ENCODE data around the gene PLEKHS1.
"Not testable (repeated sequence)": the region's sequence is repeated elsewhere in the genome, so short reads cannot be mapped to it uniquely, and the experiment has no call there.

The PLEKHS1 gene

DNA sequence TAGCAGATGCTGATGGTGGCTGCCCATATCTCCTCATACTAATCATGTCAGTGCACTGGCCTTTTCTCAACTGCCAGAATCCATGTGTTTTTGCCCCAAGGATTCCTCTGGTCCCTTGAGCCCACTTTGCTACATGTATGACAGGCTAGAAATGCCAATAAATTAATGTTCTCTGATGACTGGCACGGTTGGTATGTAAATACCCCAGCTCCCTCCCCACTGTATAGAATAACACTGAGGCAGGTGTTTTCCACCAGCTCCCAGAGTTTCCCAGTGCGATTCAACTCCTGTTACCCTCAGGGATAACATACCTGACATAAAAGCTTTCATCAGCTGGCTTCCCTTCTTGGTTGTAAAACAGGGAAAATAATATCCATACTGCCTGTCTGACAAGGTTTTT lies 9.0 kb upstream of the PLEKHS1 start:
- no peak for DNase-seq

DNA sequence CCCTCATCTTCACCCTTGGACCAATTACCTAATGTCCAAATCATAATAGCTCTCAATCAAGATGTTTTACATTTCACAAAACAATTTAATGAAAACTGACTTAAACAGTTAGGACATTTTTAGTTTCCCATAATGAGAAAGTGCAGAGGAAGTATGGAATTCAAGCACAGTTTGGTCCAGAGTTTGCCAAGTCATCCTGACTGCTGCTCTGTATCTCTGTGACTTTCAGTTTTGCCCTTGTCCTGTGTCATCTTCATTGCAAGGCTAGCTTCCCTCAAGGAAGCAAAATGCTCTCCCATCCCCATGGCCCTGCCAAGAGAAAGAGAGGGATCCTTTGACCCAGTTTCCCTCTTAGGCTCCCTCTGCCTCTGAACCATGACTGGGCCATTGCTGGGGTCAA lies 7.9 kb upstream of the PLEKHS1 start:
- no peak for DNase-seq

- no peak for DNase-seq
Measured at GRCh38 chr10:113745374-113745773, 6.1 kb upstream of the PLEKHS1 start.

DNA sequence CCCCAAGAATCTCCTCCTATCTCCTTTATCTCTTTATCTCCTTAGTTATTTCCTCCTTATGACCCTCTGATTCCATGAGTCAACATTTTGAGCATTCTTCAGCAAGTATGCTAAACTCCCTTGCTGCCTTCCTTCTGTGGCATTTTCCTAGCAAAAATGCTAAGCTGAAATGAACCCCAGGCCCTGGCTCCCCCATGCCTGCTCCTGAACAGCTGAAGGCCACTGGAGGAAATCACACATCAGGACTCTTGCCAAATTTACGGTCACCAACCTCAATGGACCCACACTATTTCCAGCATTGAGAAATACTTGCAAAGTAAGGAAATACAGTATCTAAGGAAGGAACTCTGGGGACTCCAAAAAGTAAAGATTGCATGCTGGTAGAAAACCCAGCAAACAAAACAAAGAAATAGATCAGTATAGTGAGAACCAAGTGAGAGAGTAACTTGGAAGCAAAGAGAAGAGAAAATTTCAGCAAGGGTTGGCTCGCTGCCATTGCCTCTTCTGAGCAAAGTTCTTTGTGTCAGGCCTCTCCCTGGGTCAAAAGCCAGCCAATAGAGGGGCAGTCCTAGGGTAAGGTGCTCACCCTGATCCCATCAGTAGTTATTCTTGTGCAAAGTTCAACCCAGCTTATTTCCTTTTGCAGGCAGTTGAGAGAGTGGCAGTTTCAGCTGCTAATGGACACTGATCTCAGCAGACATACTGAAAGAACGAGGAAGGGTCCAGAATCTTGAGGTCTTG lies 5.1 kb upstream of the PLEKHS1 start:
- no peak for DNase-seq

DNA sequence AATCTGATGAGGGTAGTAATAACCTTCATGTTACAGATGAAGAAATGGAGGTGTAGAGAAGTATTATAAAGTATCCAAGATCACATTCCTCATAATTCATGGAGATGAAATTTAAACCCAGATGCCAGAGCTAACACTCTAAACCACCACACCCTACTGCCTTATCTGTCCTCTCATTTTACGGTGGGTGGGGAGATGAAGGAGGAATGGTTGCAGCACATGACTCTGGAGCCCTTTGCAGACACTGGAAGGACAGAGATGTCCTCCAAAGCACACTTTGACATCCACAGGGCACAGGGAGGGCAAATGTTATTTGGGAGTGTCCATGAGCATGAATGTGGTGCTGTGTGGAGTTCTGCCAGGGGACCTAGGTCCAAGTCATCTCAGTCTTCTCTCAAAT lies 1.1 kb downstream of the PLEKHS1 start:
- DNase-seq, result no peak

DNA sequence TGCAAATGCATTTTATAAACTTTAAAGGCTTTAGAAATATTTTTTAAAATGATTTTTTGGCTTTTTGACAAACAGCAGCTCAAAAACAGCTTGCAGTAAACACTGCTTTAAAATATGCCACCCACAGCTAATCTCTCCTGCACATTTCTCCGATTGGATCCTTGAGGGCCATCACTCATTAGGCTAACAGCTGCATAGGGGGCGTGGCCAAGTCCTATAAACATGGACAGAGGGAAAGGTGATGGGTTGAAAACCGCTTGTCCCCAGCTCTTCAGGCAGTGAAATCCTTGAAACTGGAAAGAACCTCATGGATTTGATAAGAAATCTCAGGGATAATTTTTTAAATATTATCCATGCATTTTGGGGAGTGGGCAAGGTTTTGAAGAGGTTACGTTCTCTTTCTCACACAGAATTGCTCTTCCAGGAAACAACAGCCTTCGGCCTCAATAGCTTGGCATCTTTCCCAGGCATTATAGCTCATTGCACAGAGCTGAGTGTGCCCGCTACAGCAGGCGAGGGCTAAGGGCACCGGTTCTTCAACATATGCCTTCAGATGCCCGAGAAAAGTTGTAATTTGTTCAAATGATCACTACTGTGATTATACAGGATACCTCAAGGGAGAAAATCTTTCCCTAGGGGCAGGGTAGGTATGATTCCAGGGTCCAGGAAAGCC lies 1.7 kb downstream of the PLEKHS1 start:
- DNase-seq, result no peak

GRCh38 chr10:113754125-113754524 lies 2.6 kb downstream of the PLEKHS1 start:
- DNase-seq, result no peak

- DNase-seq, result no peak
Measured at GRCh38 chr10:113754768-113755167, 3.3 kb downstream of the PLEKHS1 start.

GRCh38 chr10:113756940-113757543 lies 5.6 kb downstream of the PLEKHS1 start:
- DNase-seq, result no peak

DNA sequence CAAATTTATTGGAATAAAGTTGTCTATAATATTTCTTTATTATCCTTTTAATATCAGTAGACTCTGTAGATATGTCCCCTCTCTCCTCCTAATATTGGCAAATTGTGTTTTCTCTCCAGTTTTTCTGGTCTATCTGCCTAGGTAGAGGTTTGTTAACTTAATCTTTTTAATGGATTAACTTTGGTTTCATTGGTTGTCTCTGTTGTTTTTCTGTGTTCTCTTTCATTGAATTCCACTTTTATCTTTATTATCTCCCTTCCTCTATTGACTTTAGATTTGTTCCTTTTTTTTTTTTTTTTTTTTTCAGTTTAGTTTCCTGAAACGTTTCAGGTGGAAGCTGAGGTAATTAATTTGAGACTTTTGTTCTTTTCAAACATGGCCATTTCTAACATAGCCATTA lies 10.6 kb downstream of the PLEKHS1 start:
- DNase-seq, result no peak

GRCh38 chr10:113764582-113764981 lies 13.1 kb downstream of the PLEKHS1 start:
- no peak for DNase-seq

- no peak for DNase-seq
Measured at GRCh38 chr10:113765910-113766309, 14.4 kb downstream of the PLEKHS1 start.

- no peak for DNase-seq
Measured at GRCh38 chr10:113767222-113767621, 15.7 kb downstream of the PLEKHS1 start.

GRCh38 chr10:113770346-113770745 lies 18.9 kb downstream of the PLEKHS1 start:
- DNase-seq, result no peak

DNA sequence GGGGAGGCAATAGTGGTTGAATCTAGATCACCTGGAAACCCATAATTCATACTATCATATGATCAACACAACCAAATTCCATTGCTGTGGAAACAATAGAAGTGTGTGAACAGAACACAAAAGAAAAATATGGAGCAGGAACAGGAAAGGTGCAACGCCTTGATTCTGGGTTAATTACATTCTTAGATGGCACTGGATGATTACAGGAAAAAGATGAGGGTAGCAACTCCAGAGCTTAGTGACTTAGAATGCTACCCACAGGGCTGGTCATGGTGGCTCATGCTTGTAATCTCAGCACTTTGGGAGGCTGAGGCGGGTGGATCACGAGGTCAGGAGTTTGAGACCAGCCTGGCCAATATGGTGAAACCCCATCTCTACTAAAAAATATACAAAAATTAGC lies 19.6 kb downstream of the PLEKHS1 start:
- not testable (repeated sequence) for DNase-seq

- no peak for DNase-seq
Measured at GRCh38 chr10:113775686-113776294, 24.3 kb downstream of the PLEKHS1 start.

GRCh38 chr10:113776553-113776952 lies 25.1 kb downstream of the PLEKHS1 start:
- DNase-seq, result no peak

DNA sequence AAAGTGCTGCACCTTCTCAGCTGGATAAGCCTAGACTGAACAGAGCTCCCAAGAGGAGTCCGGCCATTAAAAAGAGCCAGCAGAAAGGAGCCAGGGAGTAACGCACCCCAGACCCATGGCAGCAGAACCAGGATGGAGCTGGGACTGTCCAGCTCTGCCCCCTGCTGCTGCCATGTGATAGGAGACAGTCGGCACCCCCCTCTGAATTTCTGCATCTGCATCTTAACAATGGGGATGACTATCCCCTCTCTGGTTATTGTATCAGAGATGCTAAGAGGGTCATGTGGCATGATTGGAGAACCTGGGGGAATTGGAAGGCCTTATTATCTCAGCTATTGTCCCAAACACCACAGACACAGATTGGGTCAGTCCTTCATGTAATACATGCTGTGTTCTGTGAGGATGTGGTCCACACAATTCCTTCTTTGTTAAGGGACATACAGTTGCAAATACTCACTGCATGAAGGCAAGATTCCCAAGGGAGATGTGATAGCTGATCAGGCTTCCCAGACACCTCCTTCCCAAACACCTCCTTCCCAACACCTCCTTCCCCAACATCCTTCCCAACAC lies 29.3 kb downstream of the PLEKHS1 start:
- no peak for DNase-seq

DNA sequence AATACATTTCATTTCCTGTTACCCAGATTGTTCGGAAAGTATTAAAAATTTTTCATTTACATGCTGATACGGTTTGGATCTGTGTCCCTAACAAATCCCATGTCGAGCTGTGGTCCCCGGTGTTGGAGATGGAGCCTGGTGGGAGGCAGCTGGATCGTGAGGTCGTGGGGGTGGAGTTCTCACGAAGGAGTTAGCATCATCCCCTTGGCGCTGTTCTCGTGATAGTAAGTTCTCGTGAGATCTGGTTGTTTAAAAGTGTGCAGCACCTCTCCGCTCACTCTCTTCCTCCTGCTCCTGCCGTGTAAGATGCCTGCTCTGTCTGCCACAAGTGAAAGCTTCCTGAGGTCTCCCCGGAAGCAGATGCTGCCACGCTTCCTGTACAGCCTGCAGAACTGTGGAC lies 30.9 kb downstream of the PLEKHS1 start:
- DNase-seq, result no peak

DNA sequence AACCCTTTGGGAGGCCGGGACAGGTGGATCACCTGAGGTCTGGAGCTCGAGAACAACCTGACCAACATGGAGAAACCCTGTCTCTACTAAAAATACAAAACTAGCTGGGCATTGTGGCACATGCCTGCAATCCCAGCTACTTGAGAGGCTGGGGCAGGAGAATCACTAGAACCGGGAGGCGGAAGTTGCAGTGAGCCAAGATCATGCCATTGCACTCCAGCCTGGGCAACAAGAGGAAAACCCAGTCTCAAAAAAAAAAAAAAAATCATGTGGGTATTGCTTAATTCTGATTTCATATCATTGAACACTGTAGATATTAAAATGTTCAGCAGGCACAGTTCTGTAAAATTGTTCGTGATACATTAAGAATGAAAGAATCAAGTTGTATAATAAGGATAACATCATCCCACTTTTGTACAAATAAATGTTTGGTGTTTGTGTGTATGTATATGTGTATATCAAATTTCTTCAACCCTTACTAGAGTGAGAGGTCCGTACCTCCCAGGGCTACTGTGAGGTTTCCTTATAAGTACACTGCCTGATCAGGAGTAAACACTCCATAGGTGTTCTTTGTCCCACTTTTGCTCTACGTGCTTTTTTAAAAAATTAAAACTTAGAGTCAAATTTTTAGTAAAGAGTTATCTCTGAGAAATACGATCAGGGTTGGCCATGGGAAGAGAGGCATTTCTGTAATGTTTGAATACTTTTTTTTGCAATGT lies 31.7 kb downstream of the PLEKHS1 start:
- no peak for DNase-seq

GRCh38 chr10:113788604-113789083 lies 37.2 kb downstream of the PLEKHS1 start:
- DNase-seq, result no peak

GRCh38 chr10:113791691-113792090 lies 40.2 kb downstream of the PLEKHS1 start:
- no peak for DNase-seq

- DNase-seq, result no peak
Measured at GRCh38 chr10:113801569-113801968, 50.1 kb downstream of the PLEKHS1 start.
